Nephron (organoid): ENCODE data around the gene CCDC33.
"Not testable (repeated sequence)": the region's sequence is repeated elsewhere in the genome, so short reads cannot be mapped to it uniquely, and the experiment has no call there.

Experiments used
- H3K27ac Mint-ChIP-seq, 3 experiments: 2 replicates each; pipeline ENCODE4 v1.8.0; 2020; ENCODE audit warnings: mixed read lengths in 3 of 3, mild to moderate bottlenecking in 2 of 3, moderate library complexity in 1 of 3
- H3K27me3 Mint-ChIP-seq: 2 replicates; pipeline ENCODE4 v1.8.0; 2021; ENCODE audit warnings: low read depth, mild to moderate bottlenecking, moderate library complexity, mixed read lengths
- H3K36me3 Mint-ChIP-seq: 2 replicates; pipeline ENCODE4 v1.8.0; 2020; ENCODE audit warnings: low read depth, mixed read lengths
- H3K4me1 Mint-ChIP-seq: 2 replicates; pipeline ENCODE4 v1.8.0; 2020; ENCODE audit warnings: mixed read lengths
- H3K4me3 Mint-ChIP-seq, 3 experiments: 2 replicates each; pipeline ENCODE4 v1.8.0; 2020; ENCODE audit warnings: mild to moderate bottlenecking in 3 of 3, mixed read lengths in 3 of 3, moderate library complexity in 2 of 3
- H3K9me3 Mint-ChIP-seq: 2 replicates; pipeline ENCODE4 v1.8.0; 2020; ENCODE audit warnings: mixed read lengths
- CTCF ChIP-seq, 3 experiments: fragments of 200-600 bp; sonication (generic); IDR thresholded peaks; one replicate each; pipeline ENCODE4 v1.5.0; 2021; ENCODE audit warnings: antibody characterized with exemption in 3 of 3; ENCODE audit not compliant: unreplicated experiment in 3 of 3

The CCDC33 gene

DNA sequence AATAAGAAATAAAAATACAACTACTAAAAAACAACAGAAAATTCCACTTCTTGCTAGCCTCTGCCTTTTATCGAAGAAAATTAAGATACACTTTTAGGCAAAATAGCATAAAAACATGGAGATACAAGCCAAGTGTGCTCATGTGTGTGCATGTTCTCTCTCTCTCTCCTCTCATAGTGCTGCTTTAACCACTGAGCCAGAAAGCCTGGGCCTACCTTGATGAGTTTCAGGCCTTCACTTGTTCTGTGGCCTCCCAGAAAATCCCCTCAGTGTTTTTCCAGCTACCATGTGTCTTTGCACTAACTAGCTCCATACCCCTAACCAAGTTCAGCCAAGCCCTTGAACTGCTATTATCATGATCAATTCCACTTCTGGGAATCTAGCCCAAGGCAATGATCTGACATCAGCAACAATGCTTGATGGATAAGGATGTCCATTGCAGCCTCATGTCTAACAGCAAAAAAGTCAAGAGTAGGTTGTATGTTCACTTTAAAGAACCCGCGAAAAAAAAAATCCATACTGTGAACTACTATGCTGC lies 113.2 kb downstream of the CCDC33 start:
- TF ChIP-seq CTCF (IDR thresholded peaks at IDR 0.05; ENCODE audit: unreplicated experiment in 3 of 3), result no peak
- peaks cover 3% of the 10 kb centered on the region for H3K9me3 Mint-ChIP-seq
- no peak overlapping the region for H3K4me3 Mint-ChIP-seq
- no peaks in the 10 kb centered on the region for H3K4me1 Mint-ChIP-seq
- H3K36me3 Mint-ChIP-seq, result no peaks in the 10 kb centered on the region
- peaks cover 6% of the 10 kb centered on the region for H3K27me3 Mint-ChIP-seq
- no peak overlapping the region for H3K27ac Mint-ChIP-seq

DNA sequence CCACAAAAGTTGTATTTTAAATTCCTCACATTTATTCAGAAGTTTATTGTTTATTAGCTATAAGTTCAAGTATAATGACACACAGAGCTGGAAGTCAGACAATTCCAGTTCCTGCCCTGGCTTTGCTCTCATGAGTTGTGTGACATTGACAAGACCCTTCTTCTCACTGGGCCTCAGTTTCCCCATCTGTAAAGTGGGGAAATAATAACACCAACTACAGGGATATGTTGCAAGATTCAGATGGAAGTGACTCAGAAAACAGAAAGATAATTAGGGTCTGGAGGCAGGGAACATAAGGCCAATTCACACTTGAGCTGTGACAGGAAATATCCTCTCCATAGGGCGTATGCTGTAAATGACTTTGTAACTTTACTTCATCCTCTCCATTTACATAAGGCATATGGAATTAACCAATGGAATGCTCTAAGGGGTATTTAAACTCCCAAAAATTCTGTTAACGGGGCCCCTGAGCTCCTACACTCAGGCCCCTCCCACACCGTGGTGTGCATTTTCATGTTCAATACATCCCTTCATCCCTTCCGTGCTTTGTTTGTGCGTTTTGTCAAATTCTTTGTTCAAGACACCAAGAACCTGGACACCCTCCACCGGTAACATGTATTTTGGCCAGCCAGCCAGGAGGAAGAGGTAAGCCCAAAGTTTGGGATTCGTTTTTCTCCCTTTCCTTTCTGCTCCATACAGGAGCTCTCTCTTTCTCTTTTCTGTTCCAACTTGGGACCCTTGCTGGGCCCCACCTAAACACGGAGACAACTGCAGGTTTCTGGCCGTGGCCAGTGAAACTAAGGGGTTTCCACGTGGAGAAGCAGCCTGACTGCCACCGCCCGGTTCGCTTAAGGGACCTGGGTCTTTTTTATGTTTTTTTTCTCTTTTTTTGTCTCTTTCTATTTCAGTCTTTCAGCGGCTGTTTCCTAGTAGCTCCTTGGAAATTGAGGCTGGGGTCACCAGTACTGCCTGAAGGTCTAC lies 114.5 kb downstream of the CCDC33 start:
- no peaks in the 10 kb centered on the region for H3K4me1 Mint-ChIP-seq
- H3K4me3 Mint-ChIP-seq, result no peak overlapping the region
- peaks cover 12% of the 10 kb centered on the region for H3K9me3 Mint-ChIP-seq
- peaks cover 18% of the 10 kb centered on the region for H3K27me3 Mint-ChIP-seq
- no peak for TF ChIP-seq CTCF (IDR thresholded peaks at IDR 0.05; ENCODE audit: unreplicated experiment in 3 of 3)
- H3K36me3 Mint-ChIP-seq, result peaks cover 4% of the 10 kb centered on the region
- no peak overlapping the region for H3K27ac Mint-ChIP-seq

GRCh38 chr15:74351670-74352069 lies 115.5 kb downstream of the CCDC33 start:
- Mint-ChIP-seq H3K4me1 (no peaks in the 10 kb centered on the region), H3K27me3 (peaks cover 18% of the 10 kb centered on the region), H3K27ac (no peak overlapping the region), H3K9me3 (peaks cover 13% of the 10 kb centered on the region), H3K4me3 (no peak overlapping the region), H3K36me3 (peaks cover 4% of the 10 kb centered on the region)
- TF ChIP-seq CTCF (IDR thresholded peaks at IDR 0.05; ENCODE audit: unreplicated experiment in 3 of 3), result no peak

DNA sequence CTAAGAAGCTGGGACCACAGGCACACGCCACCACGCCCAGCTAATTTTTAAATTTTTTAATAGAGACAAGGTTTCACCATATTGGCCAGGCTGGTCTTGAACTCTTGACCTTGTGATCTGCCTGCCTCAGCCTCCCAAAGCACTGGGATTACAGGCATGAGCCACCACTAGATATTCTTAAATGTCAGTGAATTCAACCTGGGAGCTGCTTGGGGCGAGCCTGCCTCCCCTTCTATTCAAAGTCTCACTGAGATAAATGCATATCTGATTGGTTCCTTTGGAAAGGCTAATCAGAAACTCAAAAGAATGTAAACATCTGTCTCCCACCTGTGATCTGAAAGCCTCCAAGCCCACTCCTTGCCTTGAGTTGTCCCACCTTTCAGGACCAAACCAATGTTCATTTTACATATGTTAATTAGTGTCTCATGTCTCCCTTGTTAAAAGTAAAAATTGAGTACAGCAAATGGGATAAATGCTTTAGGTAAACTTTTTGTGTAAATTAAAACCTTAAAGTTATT lies 116.3 kb downstream of the CCDC33 start:
- no peak for TF ChIP-seq CTCF (IDR thresholded peaks at IDR 0.05; ENCODE audit: unreplicated experiment in 3 of 3)
- Mint-ChIP-seq H3K4me1 (no peaks in the 10 kb centered on the region), H3K9me3 (peaks cover 13% of the 10 kb centered on the region), H3K36me3 (peaks cover 4% of the 10 kb centered on the region), H3K4me3 (no peak overlapping the region), H3K27me3 (peaks cover 18% of the 10 kb centered on the region), H3K27ac (no peak overlapping the region)

- peaks cover 13% of the 10 kb centered on the region for H3K27me3 Mint-ChIP-seq
- not testable (repeated sequence) for H3K4me3 Mint-ChIP-seq, H3K27ac Mint-ChIP-seq, H3K36me3 Mint-ChIP-seq, H3K4me1 Mint-ChIP-seq
- peaks cover 13% of the 10 kb centered on the region for H3K9me3 Mint-ChIP-seq
Measured at GRCh38 chr15:74353992-74354391, 117.9 kb downstream of the CCDC33 start.

DNA sequence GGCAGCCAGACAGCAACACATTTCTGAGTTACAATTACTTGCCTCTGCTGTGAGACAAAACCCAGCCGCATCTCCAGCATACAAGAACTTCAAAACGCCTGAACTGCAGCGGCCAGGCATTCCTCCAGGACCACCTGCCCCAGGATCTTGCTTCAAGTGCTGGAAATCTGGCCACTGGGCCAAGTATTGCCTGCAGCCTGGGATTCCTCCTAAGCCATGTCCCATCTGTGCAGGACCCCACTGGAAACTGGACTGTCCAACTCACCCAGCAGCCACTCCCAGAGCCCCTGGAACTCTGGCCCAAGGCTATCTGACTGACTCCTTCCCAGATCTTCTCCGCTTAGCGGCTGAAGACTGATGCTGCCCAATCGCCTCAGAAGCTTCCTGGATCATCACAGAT lies 119.9 kb downstream of the CCDC33 start:
- peaks cover 13% of the 10 kb centered on the region for H3K9me3 Mint-ChIP-seq
- not testable (repeated sequence) for H3K4me1 Mint-ChIP-seq, H3K4me3 Mint-ChIP-seq, H3K36me3 Mint-ChIP-seq, H3K27ac Mint-ChIP-seq
- peaks cover 13% of the 10 kb centered on the region for H3K27me3 Mint-ChIP-seq

- H3K36me3 Mint-ChIP-seq, H3K4me3 Mint-ChIP-seq: not testable (repeated sequence)
Measured at GRCh38 chr15:74357514-74357913, 121.4 kb downstream of the CCDC33 start.

DNA sequence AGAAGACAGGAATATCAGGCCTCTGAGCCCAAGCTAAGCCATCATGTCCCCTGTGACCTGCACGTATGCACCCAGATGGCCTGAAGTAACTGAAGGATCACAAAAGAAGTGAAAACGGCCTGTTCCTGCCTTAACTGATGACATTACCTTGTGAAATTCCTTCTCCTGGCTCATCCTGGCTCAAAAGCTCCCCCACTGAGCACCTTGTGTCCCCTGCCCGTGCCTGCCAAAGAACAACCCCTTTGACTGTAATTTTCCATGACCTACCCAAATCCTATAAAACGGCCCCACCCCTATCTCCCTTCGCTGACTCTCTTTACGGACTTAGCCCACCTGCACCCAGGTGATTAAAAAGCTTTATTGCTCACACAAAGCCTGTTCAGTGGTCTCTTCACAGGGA lies 123.2 kb downstream of the CCDC33 start:
- H3K9me3 Mint-ChIP-seq, H3K4me3 Mint-ChIP-seq, H3K36me3 Mint-ChIP-seq: not testable (repeated sequence)

More at GRCh38 chr15:74357514-74357913, 121.4 kb downstream of the CCDC33 start:
- H3K4me1 Mint-ChIP-seq, H3K27ac Mint-ChIP-seq: not testable (repeated sequence)
- H3K27me3 Mint-ChIP-seq, result peaks cover 13% of the 10 kb centered on the region
- H3K9me3 Mint-ChIP-seq, result peaks cover 13% of the 10 kb centered on the region

GRCh38 chr15:74360855-74361254 lies 124.7 kb downstream of the CCDC33 start:
- H3K27ac Mint-ChIP-seq, H3K36me3 Mint-ChIP-seq, H3K4me3 Mint-ChIP-seq, H3K9me3 Mint-ChIP-seq, H3K4me1 Mint-ChIP-seq: not testable (repeated sequence)
- peaks cover 20% of the 10 kb centered on the region for H3K27me3 Mint-ChIP-seq

More for the DNA sequence above, 123.2 kb downstream of the CCDC33 start:
- H3K4me1 Mint-ChIP-seq, H3K27ac Mint-ChIP-seq: not testable (repeated sequence)
- H3K27me3 Mint-ChIP-seq, result peaks cover 17% of the 10 kb centered on the region
